HFFc6 (cell line): Measurements from ENCODE around the gene UMODL1. TPM values are rescaled to one million over a fixed set of nuclear protein-coding genes. Genes with fewer than 3 reads are reported as not detected.

Experiments
- DNase-seq: peaks from one replicate; pipeline ENCODE4 v3.0.0-alpha.2; 2018
- H3K27ac Mint-ChIP-seq: 2 replicates; pipeline ENCODE4 v1.8.0; 2020; ENCODE audit warnings: mild to moderate bottlenecking, mixed read lengths
- H3K27me3 Mint-ChIP-seq: 2 replicates; pipeline ENCODE4 v1.8.0; 2021; ENCODE audit warnings: mild to moderate bottlenecking, moderate library complexity, mixed read lengths; ENCODE audit not compliant: insufficient read depth
- H3K36me3 Mint-ChIP-seq: 2 replicates; pipeline ENCODE4 v1.8.0; 2021; ENCODE audit warnings: low read depth, mixed read lengths
- H3K4me1 Mint-ChIP-seq: 2 replicates; pipeline ENCODE4 v1.8.0; 2020; ENCODE audit warnings: low read depth, mixed read lengths
- H3K4me3 Mint-ChIP-seq: 2 replicates; pipeline ENCODE4 v1.8.0; 2020; ENCODE audit warnings: mild to moderate bottlenecking, moderate library complexity, mixed read lengths
- H3K9me3 Mint-ChIP-seq: 2 replicates; pipeline ENCODE4 v1.8.0; 2020; ENCODE audit warnings: mild to moderate bottlenecking, mixed read lengths
- CTCF ChIP-seq: fragments of 200-600 bp; sonication (generic); IDR thresholded peaks from 2 replicates; pipeline ENCODE4 v1.5.0; 2021; ENCODE audit warnings: antibody characterized with exemption, mild to moderate bottlenecking
- total RNA-seq, 6 experiments: library from RNA; stranded (reverse); fragmentation: NEBNext Ultra II Directional; extraction: Animal tissue kit (Norgen Biotek cat#: 25700); gene quantifications; 2 replicates in 1 of 6; 3 replicates in 5 of 6; pipeline ENCODE4 v1.2.3, GENCODE V29; 2021

The UMODL1 gene
- total RNA-seq, 6 experiments from 2014 or later, result not detected

DNA sequence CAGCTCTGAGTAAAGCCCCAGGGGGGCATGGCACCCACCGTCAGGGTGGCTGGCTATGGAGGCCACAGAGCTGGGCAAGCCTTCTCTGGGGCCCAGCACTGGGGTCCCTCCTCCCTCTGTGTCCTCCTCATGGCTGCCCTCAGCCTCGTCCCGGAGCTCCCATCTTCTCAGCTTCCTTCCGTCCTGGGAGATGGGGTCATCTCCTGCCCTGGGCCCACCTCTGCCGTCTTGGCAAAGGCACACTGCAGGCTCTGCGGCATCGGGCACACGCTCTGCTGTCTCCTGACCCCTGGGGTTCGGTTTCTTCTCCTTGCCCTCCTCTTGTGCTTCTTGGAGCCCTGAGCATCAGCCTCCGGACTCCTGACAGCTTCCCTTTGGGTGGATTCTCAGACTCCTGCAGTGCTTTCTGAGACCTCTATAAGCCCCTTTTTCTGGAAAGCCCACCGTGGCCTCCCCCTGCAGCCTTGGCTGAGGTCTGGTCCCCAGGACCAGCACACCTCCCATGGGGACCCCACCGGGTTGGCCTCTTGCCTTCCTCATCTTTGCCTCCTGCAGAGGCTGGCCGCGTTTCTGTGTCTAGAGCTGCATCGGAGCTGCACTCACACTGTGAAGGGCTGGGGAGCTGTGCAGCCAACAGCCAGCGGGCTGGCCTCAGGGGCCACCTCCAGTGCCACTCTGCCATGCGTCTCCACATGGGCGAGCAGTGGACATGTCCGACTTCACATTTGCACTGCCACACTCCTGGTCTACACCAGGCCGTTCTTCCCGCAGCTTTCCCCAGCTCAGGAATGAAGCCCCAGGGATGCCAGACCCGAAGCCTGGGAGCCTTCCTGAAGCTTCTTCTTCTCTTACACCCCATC is 11.6 kb downstream of the UMODL1 start:
- no peak for DNase-seq
- no peak overlapping the region for H3K27ac Mint-ChIP-seq
- H3K4me1 Mint-ChIP-seq, result peaks cover 22% of the 10 kb centered on the region
- no peaks in the 10 kb centered on the region for H3K9me3 Mint-ChIP-seq
- no peak for TF ChIP-seq CTCF
- H3K36me3 Mint-ChIP-seq, result no peaks in the 10 kb centered on the region
- no peaks in the 10 kb centered on the region; the same call in none of the 2 replicates for H3K27me3 Mint-ChIP-seq
- no peak overlapping the region for H3K4me3 Mint-ChIP-seq

GRCh38 chr21:42083361-42083690 is 12.2 kb downstream of the UMODL1 start:
- Mint-ChIP-seq H3K27ac (no peak overlapping the region), H3K4me3 (no peak overlapping the region), H3K27me3 (no peaks in the 10 kb centered on the region; the same call in 1 of the 2 replicates), H3K36me3 (no peaks in the 10 kb centered on the region), H3K4me1 (peaks cover 22% of the 10 kb centered on the region), H3K9me3 (no peaks in the 10 kb centered on the region)
- DNase-seq, result no peak
- no peak for TF ChIP-seq CTCF

GRCh38 chr21:42084079-42084478 is 13.0 kb downstream of the UMODL1 start:
- Mint-ChIP-seq H3K4me1 (peaks cover 22% of the 10 kb centered on the region), H3K9me3 (no peaks in the 10 kb centered on the region), H3K4me3 (no peak overlapping the region), H3K27ac (no peak overlapping the region), H3K36me3 (no peaks in the 10 kb centered on the region), H3K27me3 (no peaks in the 10 kb centered on the region; the same call in 1 of the 2 replicates)
- no peak for TF ChIP-seq CTCF
- DNase-seq, result no peak

- peaks cover 6% of the 10 kb centered on the region for H3K27me3 Mint-ChIP-seq
- peaks cover 14% of the 10 kb centered on the region for H3K4me1 Mint-ChIP-seq
- TF ChIP-seq CTCF, result no peak
- no peak overlapping the region for H3K4me3 Mint-ChIP-seq
- H3K27ac Mint-ChIP-seq, result no peak overlapping the region
- no peak for DNase-seq
- H3K36me3 Mint-ChIP-seq, result no peaks in the 10 kb centered on the region
- H3K9me3 Mint-ChIP-seq, result no peaks in the 10 kb centered on the region
Measured at GRCh38 chr21:42085246-42086077, 14.3 kb downstream of the UMODL1 start.

DNA sequence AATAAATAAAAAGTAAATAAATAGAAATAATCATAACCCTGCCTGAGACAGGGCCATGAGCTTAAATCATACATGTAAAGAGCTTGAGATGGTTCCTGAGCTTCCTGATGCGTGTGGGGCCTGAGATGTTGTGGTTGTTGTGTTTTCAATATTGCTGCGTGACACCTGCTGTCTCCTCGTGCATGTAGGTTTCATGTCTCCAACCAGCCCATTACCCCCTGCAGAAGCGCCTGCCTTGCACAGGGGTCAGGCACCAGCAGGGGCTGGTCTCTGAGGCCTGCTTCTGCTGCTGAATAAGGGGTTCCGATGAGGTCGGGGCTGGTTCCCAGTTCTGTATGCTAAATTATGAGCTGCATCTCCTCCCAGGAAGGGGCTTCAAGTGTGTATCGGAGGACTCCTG is 15.9 kb downstream of the UMODL1 start:
- H3K27me3 Mint-ChIP-seq, result peaks cover 10% of the 10 kb centered on the region
- no peak overlapping the region for H3K27ac Mint-ChIP-seq
- TF ChIP-seq CTCF, result no peak

More for the DNA sequence above, 15.9 kb downstream of the UMODL1 start:
- DNase-seq, result no peak
- Mint-ChIP-seq H3K36me3 (no peaks in the 10 kb centered on the region), H3K9me3 (no peaks in the 10 kb centered on the region), H3K4me1 (no peaks in the 10 kb centered on the region), H3K4me3 (no peak overlapping the region)
